WERI-Rb-1 (cell line): ENCODE data around the gene CELSR3.
A peak's percentile ranks its signal among the peaks of the same experiment; 100 is the strongest.

ENCODE experiments used
- DNase-seq: peaks from one replicate; pipeline ENCODE4 v3.0.0-alpha.2; 2020
- H3K27ac ChIP-seq: fragments of 250-450 bp; sonication (Bioruptor Pico); 2 replicates; pipeline ENCODE4 v1.5.1; 2020; ENCODE audit warnings: mild to moderate bottlenecking, moderate library complexity
- H3K27me3 ChIP-seq: fragments of 250-450 bp; sonication (Bioruptor Pico); 2 replicates; pipeline ENCODE4 v1.5.1; 2021; ENCODE audit warnings: mild to moderate bottlenecking, low read depth, moderate library complexity; ENCODE audit not compliant: insufficient read depth, severe bottlenecking
- H3K36me3 ChIP-seq: fragments of 250-450 bp; sonication (Bioruptor Pico); 2 replicates; pipeline ENCODE4 v1.5.1; 2020; ENCODE audit warnings: mild to moderate bottlenecking, moderate library complexity
- H3K4me3 ChIP-seq: 2 replicates; pipeline ENCODE4 v1.5.1; 2011; ENCODE audit warnings: low read depth, mild to moderate bottlenecking, control low read depth, low read length
- H3K9me3 ChIP-seq: fragments of 250-450 bp; sonication (Bioruptor Pico); 2 replicates; pipeline ENCODE4 v1.5.1; 2021; ENCODE audit warnings: mild to moderate bottlenecking, moderate library complexity; ENCODE audit not compliant: severe bottlenecking
- CTCF ChIP-seq: IDR thresholded peaks from 2 replicates; pipeline ENCODE4 v1.5.1; 2011; ENCODE audit warnings: low read depth, mild to moderate bottlenecking, control low read depth, inconsistent platforms, low read length

CELSR3 gene

GRCh38 chr3:48688737-48689075 lies 26.0 kb upstream of the CELSR3 start:
- H3K9me3 ChIP-seq, result no peaks in the 10 kb centered on the region
- TF ChIP-seq CTCF, result no peak
- no peak overlapping the region for H3K27ac ChIP-seq
- H3K27me3 ChIP-seq, result no peaks in the 10 kb centered on the region
- H3K4me3 ChIP-seq, result no peak overlapping the region
- peaks cover 70% of the 10 kb centered on the region for H3K36me3 ChIP-seq
- DNase-seq, result no peak

- no peaks in the 10 kb centered on the region for H3K27me3 ChIP-seq
- no peak for DNase-seq
- H3K9me3 ChIP-seq, result no peaks in the 10 kb centered on the region
- no peak for TF ChIP-seq CTCF
- no peak overlapping the region for H3K27ac ChIP-seq
- peaks cover 69% of the 10 kb centered on the region for H3K36me3 ChIP-seq
- no peak overlapping the region for H3K4me3 ChIP-seq
These were observed 25.5 kb upstream of the CELSR3 start for GRCh38 chr3:48688032-48688736.

- Histone ChIP-seq H3K27me3 (no peaks in the 10 kb centered on the region), H3K36me3 (peaks cover 69% of the 10 kb centered on the region), H3K27ac (no peak overlapping the region), H3K9me3 (no peaks in the 10 kb centered on the region), H3K4me3 (no peak overlapping the region)
- TF ChIP-seq CTCF, result no peak
- no peak for DNase-seq
These were observed 24.6 kb upstream of the CELSR3 start for GRCh38 chr3:48687220-48687678.

- no peak for TF ChIP-seq CTCF
- peak overlapping the region; percentile 82; the same call in 1 of the 2 replicates for H3K4me3 ChIP-seq
- no peaks in the 10 kb centered on the region for H3K27me3 ChIP-seq
- no peak for DNase-seq
- peaks cover 69% of the 10 kb centered on the region for H3K36me3 ChIP-seq
- H3K27ac ChIP-seq, result peak overlapping the region; percentile 95
- H3K9me3 ChIP-seq, result no peaks in the 10 kb centered on the region
These were observed 24.0 kb upstream of the CELSR3 start for GRCh38 chr3:48686538-48687219.

GRCh38 chr3:48685603-48686511 lies 23.2 kb upstream of the CELSR3 start, which contains the start of gene NCKIPSD:
Gene NCKIPSD (minus strand): TSS chr3:48685915. CDS start chr3:48685807, 108 bp downstream.
- peak; percentile 90 for DNase-seq
- Histone ChIP-seq H3K36me3 (peaks cover 69% of the 10 kb centered on the region), H3K27me3 (no peaks in the 10 kb centered on the region), H3K9me3 (no peaks in the 10 kb centered on the region), H3K27ac (peak within 1 kb of the TSS; percentile 95), H3K4me3 (peak within 1 kb of the TSS; percentile 82)
- TF ChIP-seq CTCF, result peak; percentile 96
